Sigmoid colon (tissue), 7 donors: ENCODE measurements around the gene MLC1. TPM values are rescaled to one million over a fixed set of nuclear protein-coding genes. Genes with fewer than 3 reads are reported as not detected.

Experiments used
- DNase-seq: peaks from one replicate; pipeline ENCODE4 v3.0.0-alpha.2; 2019
- H3K27ac ChIP-seq, 4 donors: fragments of 200-600 bp; sonication (generic); one replicate each; pipeline ENCODE4 v1.5.1; 2016 to 2019; ENCODE audit warnings: mild to moderate bottlenecking in 1 of 4
- H3K27me3 ChIP-seq, 3 donors: fragments of 200-600 bp; sonication (generic); one replicate each; pipeline ENCODE4 v1.5.1; 2019; ENCODE audit warnings: mild to moderate bottlenecking in 1 of 3
- H3K36me3 ChIP-seq, 4 donors: fragments of 200-600 bp; sonication (generic); one replicate each; pipeline ENCODE4 v1.5.1; 2016 to 2019
- H3K4me1 ChIP-seq, 4 donors: fragments of 200-600 bp; sonication (generic); one replicate each; pipeline ENCODE4 v1.5.1; 2017 to 2019
- H3K4me3 ChIP-seq, 4 donors: fragments of 200-600 bp; sonication (generic); one replicate each; pipeline ENCODE4 v1.5.1; 2017 to 2019; ENCODE audit warnings: mild to moderate bottlenecking in 2 of 4, moderate library complexity in 1 of 4
- H3K9me3 ChIP-seq, 4 donors: fragments of 200-600 bp in 3 of 4; sonication (generic) in 3 of 4; one replicate each; pipeline versions ENCODE4 v1.5.1 to v1.6.1; 2013 to 2019
- CTCF ChIP-seq, 4 experiments: fragments of 450-650 bp in 3 of 4; fragments of 200-600 bp in 1 of 4; IDR thresholded peaks; one replicate each; pipeline ENCODE4 v1.5.1; 2016 to 2019; ENCODE audit warnings: antibody characterized with exemption in 4 of 4, mild to moderate bottlenecking in 3 of 4, moderate library complexity in 2 of 4
- EP300 ChIP-seq, 4 donors: sonication (generic); formaldehyde crosslinking; IDR thresholded peaks; one replicate each; pipeline ENCODE4 v1.6.1; 2017; ENCODE audit warnings: antibody characterized with exemption in 4 of 4
- POLR2A ChIP-seq, 2 donors: fragments of 450-650 bp; IDR thresholded peaks; one replicate each; pipeline ENCODE4 v1.6.1; 2016; ENCODE audit warnings: antibody characterized with exemption in 2 of 2, mild to moderate bottlenecking in 2 of 2, moderate library complexity in 2 of 2
- POLR2AphosphoS5 ChIP-seq, 4 donors: sonication (generic); formaldehyde crosslinking; IDR thresholded peaks; one replicate each; pipeline ENCODE4 v1.6.1; 2017; ENCODE audit warnings: antibody characterized with exemption in 4 of 4
- WGBS, 2 donors: extraction: QIAGEN DNeasy Blood & Tissue Kit; methylation state at CpG; one replicate each; pipeline ENCODE4 v1.1.7; 2013; 5-methylcytosine and 5-hydroxymethylcytosine counted together
- intact Hi-C: fragments of 100-400 bp; cut with DNase I; formaldehyde crosslinking; loops from one replicate; pipeline ENCODE4 v1.15.1; 2023
- polyA plus RNA-seq, 3 donors: library from polyadenylated mRNA; stranded (reverse); fragments of 200-250 nt; gene quantifications; one replicate each; pipeline ENCODE4 v1.2.3, GENCODE V29; 2013
- total RNA-seq, 4 donors: library from RNA; depleted of rRNA; stranded (reverse); fragments of >200 nt; gene quantifications; one replicate each; pipeline ENCODE4 v1.1.0, GENCODE V29; 2016
- donor health status: healthy with polysubstance abuse.
- donor health status: Bipolar disorder and iron deficiency.
- donor health status: healthy.

MLC1 gene
- total and polyA plus RNA-seq, 7 donors: 0.14 to 0.23 (median 0.16) TPM; not detected in 4

GRCh38 chr22:50062509-50063135, 22.6 kb downstream of the MLC1 start:
- Histone ChIP-seq H3K27ac (no peak overlapping the region), H3K9me3 (no peaks in the 10 kb centered on the region), H3K27me3 (peaks cover 8 to 39% (median 32%) of the 10 kb centered on the region in 3 donors), H3K4me3 (no peak overlapping the region), H3K4me1 (peaks cover 0 to 14% (median 11%) of the 10 kb centered on the region in 4 donors), H3K36me3 (no peaks in the 10 kb centered on the region)
- DNase-seq: no peak
- WGBS, 2 donors: 88 to 92% methylated on average over 19 of the region's 19 CpGs
- intact Hi-C loops: no loop called here
- TF ChIP-seq POLR2A (IDR thresholded peaks at IDR 0.05) (no peak), EP300 (IDR thresholded peaks at IDR 0.05) (no peak), POLR2AphosphoS5 (IDR thresholded peaks at IDR 0.05) (no peak), CTCF (IDR thresholded peaks at IDR 0.05) (no peak)

- H3K4me3 ChIP-seq: no peak overlapping the region
- H3K9me3 ChIP-seq: no peaks in the 10 kb centered on the region
- no peaks in the 10 kb centered on the region for H3K36me3 ChIP-seq
- H3K4me1 ChIP-seq: peaks cover 0 to 14% (median 11%) of the 10 kb centered on the region in 4 donors
- 70 to 78% methylated on average over 17 of the region's 17 CpGs for WGBS, 2 donors
- intact Hi-C loops: no loop called here
- DNase-seq: no peak
- no peak overlapping the region for H3K27ac ChIP-seq
- TF ChIP-seq EP300 (IDR thresholded peaks at IDR 0.05) (no peak), POLR2A (IDR thresholded peaks at IDR 0.05) (no peak)
- H3K27me3 ChIP-seq: peaks cover 8 to 41% (median 33%) of the 10 kb centered on the region in 3 donors
Measured at GRCh38 chr22:50061824-50062355, 23.3 kb downstream of the MLC1 start.

GRCh38 chr22:50061141-50061823, 23.9 kb downstream of the MLC1 start:
- Histone ChIP-seq H3K27ac (no peak overlapping the region), H3K27me3 (peaks cover 8 to 45% (median 33%) of the 10 kb centered on the region in 3 donors), H3K4me1 (peaks cover 0 to 14% (median 11%) of the 10 kb centered on the region in 4 donors), H3K9me3 (no peaks in the 10 kb centered on the region), H3K36me3 (no peaks in the 10 kb centered on the region), H3K4me3 (no peak overlapping the region)
- DNase-seq: no peak
- 59 to 64% methylated on average over 27 of the region's 27 CpGs for WGBS, 2 donors
- intact Hi-C loops: no loop called here
- TF ChIP-seq CTCF (IDR thresholded peaks at IDR 0.05): no peak
- TF ChIP-seq POLR2A (IDR thresholded peaks at IDR 0.05): no peak
- no peak for TF ChIP-seq EP300 (IDR thresholded peaks at IDR 0.05)
- no peak for TF ChIP-seq POLR2AphosphoS5 (IDR thresholded peaks at IDR 0.05)

GRCh38 chr22:50060441-50061140, 24.6 kb downstream of the MLC1 start:
- Histone ChIP-seq H3K36me3 (no peaks in the 10 kb centered on the region), H3K27ac (no peak overlapping the region), H3K9me3 (no peaks in the 10 kb centered on the region), H3K4me1 (peaks cover 0 to 14% (median 11%) of the 10 kb centered on the region in 4 donors), H3K4me3 (no peak overlapping the region), H3K27me3 (peaks cover 8 to 45% (median 33%) of the 10 kb centered on the region in 3 donors)
- TF ChIP-seq EP300 (IDR thresholded peaks at IDR 0.05): no peak
- no peak for TF ChIP-seq POLR2AphosphoS5 (IDR thresholded peaks at IDR 0.05)
- DNase-seq: no peak
- 33 to 67% methylated on average over 28 of the region's 28 CpGs for WGBS, 2 donors
- intact Hi-C loops: no loop called here

- intact Hi-C loops: no loop called here
- Histone ChIP-seq H3K27ac (no peak overlapping the region), H3K9me3 (no peaks in the 10 kb centered on the region), H3K4me1 (peaks cover 0 to 14% (median 11%) of the 10 kb centered on the region in 4 donors), H3K4me3 (no peak overlapping the region), H3K27me3 (peaks cover 8 to 45% (median 33%) of the 10 kb centered on the region in 3 donors), H3K36me3 (no peaks in the 10 kb centered on the region)
- 66 to 79% methylated on average over 7 of the region's 7 CpGs for WGBS, 2 donors
- TF ChIP-seq EP300 (IDR thresholded peaks at IDR 0.05) (no peak), POLR2AphosphoS5 (IDR thresholded peaks at IDR 0.05) (no peak), POLR2A (IDR thresholded peaks at IDR 0.05) (no peak), CTCF (IDR thresholded peaks at IDR 0.05) (no peak)
- no peak for DNase-seq
Measured at GRCh38 chr22:50059881-50060262, 25.4 kb downstream of the MLC1 start.
